Lung (tissue), 12 donors: Measurements from ENCODE around the gene ANKRD42. TPM values are rescaled to one million over a fixed set of nuclear protein-coding genes. Genes with fewer than 3 reads are reported as not detected.
"Not testable (repeated sequence)": the region's sequence is repeated elsewhere in the genome, so short reads cannot be mapped to it uniquely, and the experiment has no call there.

Source experiments
- ATAC-seq: fragments of 200-7000 bp; cut with Tn5 transposase; one replicate; pipeline ENCODE4 v1.9.1; 2020; ENCODE audit warnings: moderate number of reproducible peaks; ENCODE audit not compliant: insufficient read depth, low FRiP score
- DNase-seq, 3 donors: peaks; one replicate each; pipeline ENCODE4 v3.0.0-alpha.2; 2013 to 2017
- H3K27ac ChIP-seq, 2 donors: one replicate each; pipeline ENCODE4 v1.5.1; 2013; ENCODE audit warnings: mild to moderate bottlenecking in 2 of 2, moderate library complexity in 2 of 2, control low read depth in 1 of 2, inconsistent platforms in 1 of 2, low read depth in 1 of 2, low read length in 1 of 2
- H3K27me3 ChIP-seq, 3 donors: one replicate each; pipeline ENCODE4 v1.5.1; 2013; ENCODE audit warnings: low read length in 2 of 3; ENCODE audit not compliant: control insufficient read depth in 3 of 3, insufficient read depth in 3 of 3
- H3K36me3 ChIP-seq, 4 donors: one replicate each; pipeline ENCODE4 v1.5.1; 2013; ENCODE audit warnings: low read length in 4 of 4, mild to moderate bottlenecking in 1 of 4, moderate library complexity in 1 of 4; ENCODE audit not compliant: control insufficient read depth in 4 of 4, insufficient read depth in 4 of 4
- H3K4me1 ChIP-seq, 5 donors: one replicate each; pipeline ENCODE4 v1.5.1; 2013; ENCODE audit warnings: low read length in 5 of 5, mild to moderate bottlenecking in 2 of 5, moderate library complexity in 1 of 5; ENCODE audit not compliant: control insufficient read depth in 5 of 5, insufficient read depth in 5 of 5
- H3K4me3 ChIP-seq: one replicate; pipeline ENCODE4 v1.5.1; 2013; ENCODE audit warnings: mild to moderate bottlenecking, control low read depth, moderate library complexity
- H3K9ac ChIP-seq, 2 donors: one replicate each; pipeline ENCODE4 v1.5.1; 2013; ENCODE audit warnings: low read length in 2 of 2, control low read depth in 1 of 2; ENCODE audit not compliant: insufficient read depth in 1 of 2
- H3K9me3 ChIP-seq, 4 donors: one replicate each; pipeline ENCODE4 v1.5.1; 2013; ENCODE audit warnings: low read length in 3 of 4, mild to moderate bottlenecking in 1 of 4, moderate library complexity in 1 of 4; ENCODE audit not compliant: control insufficient read depth in 4 of 4, insufficient read depth in 3 of 4
- CTCF ChIP-seq: IDR thresholded peaks from 2 replicates; pipeline ENCODE4 v1.5.1; 2012; ENCODE audit warnings: mild to moderate bottlenecking; ENCODE audit errors: control extremely low read depth, extremely low read depth
- WGBS, 2 donors: extraction: QIAGEN DNeasy Blood & Tissue Kit; methylation state at CpG; one replicate each; pipeline ENCODE4 v1.1.7; 2013; 5-methylcytosine and 5-hydroxymethylcytosine counted together
- polyA plus RNA-seq, 2 donors: library from polyadenylated mRNA; stranded (reverse); fragments of 200-250 nt; gene quantifications; one replicate each; pipeline ENCODE4 v1.2.1, GENCODE V29; 2013
- total RNA-seq, 2 donors: library from RNA; depleted of rRNA in 1 of 2; stranded (reverse); fragments of >200 nt in 1 of 2; gene quantifications; one replicate each; pipeline ENCODE4 v1.2.1, GENCODE V29; 2014 to 2021
- donor health status: control.
- donor health status: control.
- donor health status: Bipolar disorder and iron deficiency.
- donor health status: healthy.
- donor health status: DM: yes; HTN: yes; CAD: no.

ANKRD42 gene
- total and polyA plus RNA-seq, 4 donors, result 7.5 to 20.3 (median 12.5) TPM

- Histone ChIP-seq H3K4me3 (no peak overlapping the region), H3K9ac (no peak overlapping the region), H3K27me3 (no peaks in the 10 kb centered on the region), H3K4me1 (peaks cover 0 to 12% (median 4%) of the 10 kb centered on the region in 5 donors), H3K36me3 (peaks cover 0 to 6% (median 5%) of the 10 kb centered on the region in 4 donors), H3K9me3 (no peaks in the 10 kb centered on the region), H3K27ac (no peak overlapping the region)
- DNase-seq, result no peak
- 76 to 87% methylated on average over 1 of the region's 1 CpG for WGBS, 2 donors
- ATAC-seq, result no peak
- no peak for TF ChIP-seq CTCF
These were observed 6.5 kb downstream of the ANKRD42 start for GRCh38 chr11:83200035-83200434.

- Histone ChIP-seq H3K9me3 (no peaks in the 10 kb centered on the region), H3K4me3 (no peak overlapping the region), H3K9ac (no peak overlapping the region), H3K27me3 (no peaks in the 10 kb centered on the region), H3K4me1 (no peaks in the 10 kb centered on the region), H3K27ac (no peak overlapping the region), H3K36me3 (peaks cover 0 to 24% (median 4%) of the 10 kb centered on the region in 4 donors)
- no peak for TF ChIP-seq CTCF
- WGBS, 2 donors, result 91 to 96% methylated on average over 3 of the region's 3 CpGs
- no peak for DNase-seq
- ATAC-seq, result no peak
These were observed 12.2 kb downstream of the ANKRD42 start for GRCh38 chr11:83205608-83206185.

GRCh38 chr11:83206221-83206620 is 12.7 kb downstream of the ANKRD42 start:
- no peak overlapping the region for H3K4me3 ChIP-seq
- no peak for TF ChIP-seq CTCF
- 89 to 100% methylated on average over 1 of the region's 1 CpG for WGBS, 2 donors

GRCh38 chr11:83206771-83207382 is 13.4 kb downstream of the ANKRD42 start:
- 68 to 71% methylated on average over 4 of the region's 4 CpGs for WGBS, 2 donors
- H3K27me3 ChIP-seq, result not testable (repeated sequence)

More at GRCh38 chr11:83206221-83206620, 12.7 kb downstream of the ANKRD42 start:
- Histone ChIP-seq H3K4me1 (no peaks in the 10 kb centered on the region), H3K36me3 (peaks cover 0 to 26% (median 3%) of the 10 kb centered on the region in 4 donors), H3K9ac (no peak overlapping the region), H3K27me3 (no peaks in the 10 kb centered on the region), H3K27ac (no peak overlapping the region), H3K9me3 (no peaks in the 10 kb centered on the region)
- DNase-seq (no peak), ATAC-seq (no peak)

More at GRCh38 chr11:83206771-83207382, 13.4 kb downstream of the ANKRD42 start:
- not testable (repeated sequence) for H3K4me3 ChIP-seq, H3K9me3 ChIP-seq, H3K27ac ChIP-seq, ATAC-seq, DNase-seq, H3K9ac ChIP-seq, H3K4me1 ChIP-seq
- peaks cover 0 to 26% (median 3%) of the 10 kb centered on the region in 4 donors for H3K36me3 ChIP-seq
